Stimulated activated CD8-positive, alpha-beta memory T cell treated with anti-CD3 and anti-CD28 coated beads, Interleukin-2, amount 100 ng/mL, for 1 hour (primary cell): ENCODE results near the gene PDE4C.
A peak's percentile ranks its signal among the peaks of the same experiment; 100 is the strongest.
"Not testable (repeated sequence)": the region's sequence is repeated elsewhere in the genome, so short reads cannot be mapped to it uniquely, and the experiment has no call there.

Source experiments
- DNase-seq, 2 donors: peaks; one replicate each; pipeline ENCODE4 v3.0.0-alpha.2; 2020; ENCODE audit warnings: low read depth in 2 of 2

The PDE4C gene

GRCh38 chr19:18223860-18224524 is 2.2 kb downstream of the PDE4C start:
- DNase-seq = no peak

GRCh38 chr19:18221815-18222725 is 4.2 kb downstream of the PDE4C start:
- no peak for DNase-seq

GRCh38 chr19:18220632-18221275 is 5.5 kb downstream of the PDE4C start:
- DNase-seq = no peak

- no peak for DNase-seq
Observed at GRCh38 chr19:18219911-18220631, 6.2 kb downstream of the PDE4C start.

GRCh38 chr19:18218600-18218999 is 7.6 kb downstream of the PDE4C start:
- DNase-seq = no peak

GRCh38 chr19:18218159-18218558 is 8.1 kb downstream of the PDE4C start:
- DNase-seq = no peak

- no peak for DNase-seq
Observed at GRCh38 chr19:18216789-18217188, 9.4 kb downstream of the PDE4C start.

- DNase-seq = no peak
Observed at GRCh38 chr19:18214779-18215433, 11.3 kb downstream of the PDE4C start.

- DNase-seq = no peak
Observed at GRCh38 chr19:18211683-18212082, 14.6 kb downstream of the PDE4C start.

GRCh38 chr19:18209912-18210311 is 16.3 kb downstream of the PDE4C start:
- not testable (repeated sequence) for DNase-seq

- no peak for DNase-seq
Observed at GRCh38 chr19:18208098-18208951, 17.9 kb downstream of the PDE4C start.

- DNase-seq = no peak
Observed at GRCh38 chr19:18206018-18206417, 20.2 kb downstream of the PDE4C start.

- DNase-seq = peak in 1 of 2 donors; percentile 40
Observed at GRCh38 chr19:18205200-18205892, 20.9 kb downstream of the PDE4C start.

- no peak for DNase-seq
Observed at GRCh38 chr19:18204394-18205199, 21.6 kb downstream of the PDE4C start.

GRCh38 chr19:18203863-18204393 is 22.3 kb downstream of the PDE4C start, which contains the start of gene RAB3A:
Gene RAB3A, minus strand, starts transcription at chr19:18204042. Its CDS starts 1,302 bp downstream, at chr19:18202740.
- DNase-seq = peak; percentile 98 to 99

- no peak for DNase-seq
Observed at GRCh38 chr19:18203408-18203862, 22.8 kb downstream of the PDE4C start.

GRCh38 chr19:18202778-18203407 is 23.3 kb downstream of the PDE4C start:
- no peak for DNase-seq

GRCh38 chr19:18202397-18202777 is 23.9 kb downstream of the PDE4C start:
- no peak for DNase-seq
